Activated T-helper 17 cell treated with anti-CD3 and anti-CD28 coated beads, Interleukin-2, amount 50 U/mL, for 72 hours (primary cell): ENCODE results near the gene NEGR1. TPM values are rescaled to one million over a fixed set of nuclear protein-coding genes. Genes with fewer than 3 reads are reported as not detected.

Experiments used
- ATAC-seq: fragments of 150-1000 bp; cut with Tn5 transposase; replicated peaks from 2 replicates; pipeline ENCODE4 v1.10.0; 2021; ENCODE audit warnings: mild to moderate bottlenecking, moderate library complexity
- H3K27ac Mint-ChIP-seq: one replicate; pipeline ENCODE4 v1.8.0; 2022; ENCODE audit warnings: mixed read lengths
- H3K27me3 Mint-ChIP-seq: one replicate; pipeline ENCODE4 v1.8.0; 2022; ENCODE audit warnings: mixed read lengths
- H3K36me3 Mint-ChIP-seq: one replicate; pipeline ENCODE4 v1.8.0; 2022; ENCODE audit warnings: low read depth, mild to moderate bottlenecking, mixed read lengths
- H3K4me1 Mint-ChIP-seq: one replicate; pipeline ENCODE4 v1.8.0; 2022; ENCODE audit warnings: mixed read lengths
- H3K4me3 Mint-ChIP-seq: one replicate; pipeline ENCODE4 v1.8.0; 2022; ENCODE audit warnings: mild to moderate bottlenecking, mixed read lengths
- H3K9me3 Mint-ChIP-seq: one replicate; pipeline ENCODE4 v1.8.0; 2022; ENCODE audit warnings: mixed read lengths
- total RNA-seq, 2 donors: library from RNA; stranded (reverse); gene quantifications; one replicate each; pipeline ENCODE4 v1.2.3, GENCODE V29; 2022

The NEGR1 gene
- total RNA-seq, 2 donors from 2014 or later, result not detected

- H3K4me1 Mint-ChIP-seq, result no peaks in the 10 kb centered on the region
- no peak overlapping the region for H3K27ac Mint-ChIP-seq
- ATAC-seq, result no peak
- no peaks in the 10 kb centered on the region for H3K36me3 Mint-ChIP-seq
- H3K9me3 Mint-ChIP-seq, result no peaks in the 10 kb centered on the region
- no peaks in the 10 kb centered on the region for H3K27me3 Mint-ChIP-seq
- H3K4me3 Mint-ChIP-seq, result no peak overlapping the region
Observed at GRCh38 chr1:72007312-72007711, 275.0 kb downstream of the NEGR1 start.

GRCh38 chr1:72006092-72006491, 276.2 kb downstream of the NEGR1 start:
- Mint-ChIP-seq H3K4me3 (no peak overlapping the region), H3K36me3 (no peaks in the 10 kb centered on the region), H3K4me1 (no peaks in the 10 kb centered on the region), H3K27me3 (no peaks in the 10 kb centered on the region), H3K27ac (no peak overlapping the region), H3K9me3 (no peaks in the 10 kb centered on the region)
- ATAC-seq, result no peak

GRCh38 chr1:72003092-72003491, 279.2 kb downstream of the NEGR1 start:
- H3K27ac Mint-ChIP-seq, result no peak overlapping the region
- no peaks in the 10 kb centered on the region for H3K9me3 Mint-ChIP-seq
- no peaks in the 10 kb centered on the region for H3K36me3 Mint-ChIP-seq
- ATAC-seq, result no peak
- H3K4me3 Mint-ChIP-seq, result no peak overlapping the region
- H3K4me1 Mint-ChIP-seq, result no peaks in the 10 kb centered on the region
- no peaks in the 10 kb centered on the region for H3K27me3 Mint-ChIP-seq

- Mint-ChIP-seq H3K9me3 (no peaks in the 10 kb centered on the region), H3K36me3 (no peaks in the 10 kb centered on the region), H3K4me1 (no peaks in the 10 kb centered on the region), H3K4me3 (no peak overlapping the region), H3K27me3 (no peaks in the 10 kb centered on the region), H3K27ac (no peak overlapping the region)
- ATAC-seq, result no peak
Observed at GRCh38 chr1:72000809-72001208, 281.5 kb downstream of the NEGR1 start.

GRCh38 chr1:71994646-71995045, 287.7 kb downstream of the NEGR1 start:
- Mint-ChIP-seq H3K9me3 (peaks cover 4% of the 10 kb centered on the region), H3K27me3 (no peaks in the 10 kb centered on the region), H3K27ac (no peak overlapping the region), H3K4me1 (no peaks in the 10 kb centered on the region), H3K4me3 (no peak overlapping the region), H3K36me3 (no peaks in the 10 kb centered on the region)
- no peak for ATAC-seq

- Mint-ChIP-seq H3K4me3 (no peak overlapping the region), H3K9me3 (peaks cover 11% of the 10 kb centered on the region), H3K27ac (no peak overlapping the region), H3K4me1 (no peaks in the 10 kb centered on the region), H3K36me3 (no peaks in the 10 kb centered on the region), H3K27me3 (no peaks in the 10 kb centered on the region)
- ATAC-seq, result no peak
Observed at GRCh38 chr1:71987181-71987580, 295.2 kb downstream of the NEGR1 start.

- Mint-ChIP-seq H3K27me3 (no peaks in the 10 kb centered on the region), H3K4me1 (no peaks in the 10 kb centered on the region), H3K36me3 (no peaks in the 10 kb centered on the region), H3K9me3 (peaks cover 15% of the 10 kb centered on the region), H3K4me3 (no peak overlapping the region), H3K27ac (no peak overlapping the region)
- no peak for ATAC-seq
Observed at GRCh38 chr1:71986160-71986559, 296.2 kb downstream of the NEGR1 start.

GRCh38 chr1:71980556-71980955, 301.8 kb downstream of the NEGR1 start:
- Mint-ChIP-seq H3K27ac (no peak overlapping the region), H3K4me1 (no peaks in the 10 kb centered on the region), H3K9me3 (peaks cover 11% of the 10 kb centered on the region), H3K27me3 (no peaks in the 10 kb centered on the region), H3K4me3 (no peak overlapping the region), H3K36me3 (no peaks in the 10 kb centered on the region)
- ATAC-seq, result no peak

GRCh38 chr1:71979882-71980281, 302.5 kb downstream of the NEGR1 start:
- H3K4me1 Mint-ChIP-seq, result no peaks in the 10 kb centered on the region
- no peaks in the 10 kb centered on the region for H3K27me3 Mint-ChIP-seq
- peaks cover 8% of the 10 kb centered on the region for H3K9me3 Mint-ChIP-seq
- H3K4me3 Mint-ChIP-seq, result no peak overlapping the region
- H3K27ac Mint-ChIP-seq, result no peak overlapping the region
- H3K36me3 Mint-ChIP-seq, result no peaks in the 10 kb centered on the region
- ATAC-seq, result no peak

GRCh38 chr1:71967670-71968069, 314.7 kb downstream of the NEGR1 start:
- Mint-ChIP-seq H3K27me3 (no peaks in the 10 kb centered on the region), H3K4me1 (no peaks in the 10 kb centered on the region), H3K4me3 (no peak overlapping the region), H3K36me3 (no peaks in the 10 kb centered on the region), H3K9me3 (peaks cover 3% of the 10 kb centered on the region), H3K27ac (no peak overlapping the region)
- ATAC-seq, result no peak

GRCh38 chr1:71964188-71964587, 318.2 kb downstream of the NEGR1 start:
- ATAC-seq, result no peak
- Mint-ChIP-seq H3K27ac (no peak overlapping the region), H3K4me1 (no peaks in the 10 kb centered on the region), H3K4me3 (no peak overlapping the region), H3K27me3 (no peaks in the 10 kb centered on the region), H3K36me3 (no peaks in the 10 kb centered on the region), H3K9me3 (peaks cover 1% of the 10 kb centered on the region)

- Mint-ChIP-seq H3K9me3 (peaks cover 12% of the 10 kb centered on the region), H3K4me1 (no peaks in the 10 kb centered on the region), H3K36me3 (no peaks in the 10 kb centered on the region), H3K27ac (no peak overlapping the region), H3K4me3 (no peak overlapping the region), H3K27me3 (no peaks in the 10 kb centered on the region)
- ATAC-seq, result no peak
Observed at GRCh38 chr1:71956613-71957285, 325.6 kb downstream of the NEGR1 start.

GRCh38 chr1:71950579-71950978, 331.8 kb downstream of the NEGR1 start:
- no peak for ATAC-seq
- no peak overlapping the region for H3K4me3 Mint-ChIP-seq
- no peak overlapping the region for H3K27ac Mint-ChIP-seq
- H3K4me1 Mint-ChIP-seq, result no peaks in the 10 kb centered on the region
- no peaks in the 10 kb centered on the region for H3K27me3 Mint-ChIP-seq
- peaks cover 8% of the 10 kb centered on the region for H3K9me3 Mint-ChIP-seq
- no peaks in the 10 kb centered on the region for H3K36me3 Mint-ChIP-seq

- no peaks in the 10 kb centered on the region for H3K4me1 Mint-ChIP-seq
- H3K27me3 Mint-ChIP-seq, result no peaks in the 10 kb centered on the region
Observed at GRCh38 chr1:71949681-71950080, 332.7 kb downstream of the NEGR1 start.

GRCh38 chr1:71948561-71948960, 333.8 kb downstream of the NEGR1 start:
- no peak for ATAC-seq
- no peak overlapping the region for H3K27ac Mint-ChIP-seq
- H3K27me3 Mint-ChIP-seq, result no peaks in the 10 kb centered on the region
- no peak overlapping the region for H3K4me3 Mint-ChIP-seq
- peaks cover 8% of the 10 kb centered on the region for H3K9me3 Mint-ChIP-seq
- H3K36me3 Mint-ChIP-seq, result no peaks in the 10 kb centered on the region
- no peaks in the 10 kb centered on the region for H3K4me1 Mint-ChIP-seq

More at GRCh38 chr1:71949681-71950080, 332.7 kb downstream of the NEGR1 start:
- no peak overlapping the region for H3K4me3 Mint-ChIP-seq
- no peak overlapping the region for H3K27ac Mint-ChIP-seq
- peaks cover 8% of the 10 kb centered on the region for H3K9me3 Mint-ChIP-seq
- H3K36me3 Mint-ChIP-seq, result no peaks in the 10 kb centered on the region
- no peak for ATAC-seq

- no peaks in the 10 kb centered on the region for H3K27me3 Mint-ChIP-seq
- H3K4me3 Mint-ChIP-seq, result no peak overlapping the region
- no peaks in the 10 kb centered on the region for H3K9me3 Mint-ChIP-seq
- no peaks in the 10 kb centered on the region for H3K36me3 Mint-ChIP-seq
- ATAC-seq, result no peak
- H3K27ac Mint-ChIP-seq, result no peak overlapping the region
- no peaks in the 10 kb centered on the region for H3K4me1 Mint-ChIP-seq
Observed at GRCh38 chr1:71944006-71944405, 338.3 kb downstream of the NEGR1 start.
